SK-N-SH (cell line): ENCODE results near the gene ALAS1.
A peak's percentile ranks its signal among the peaks of the same experiment; 100 is the strongest.

Experiments
- EP300 ChIP-seq, 2 experiments: IDR thresholded peaks; 2 replicates each; pipeline versions ENCODE4 v1.4.0 to v1.6.1; 2012; ENCODE audit warnings: borderline replicate concordance in 1 of 2, low read depth in 1 of 2, low read length in 1 of 2
- MEF2A ChIP-seq: IDR thresholded peaks from 2 replicates; pipeline ENCODE4 v1.4.0; 2012; ENCODE audit warnings: low read depth, borderline replicate concordance
- MXI1 ChIP-seq: IDR thresholded peaks from 2 replicates; pipeline ENCODE4 v1.6.1; 2012; ENCODE audit warnings: mild to moderate bottlenecking, low read depth, low read length, improper control_type of control experiment
- POLR2AphosphoS5 ChIP-seq: IDR thresholded peaks from 2 replicates; pipeline ENCODE4 v1.6.1; 2012; ENCODE audit warnings: low read depth, low read length
- RCOR1 ChIP-seq: fragments of 150-350 bp; IDR thresholded peaks from 2 replicates; pipeline ENCODE4 v1.6.1; 2017; ENCODE audit warnings: antibody characterized with exemption, low read length
- SIN3A ChIP-seq: IDR thresholded peaks from 2 replicates; pipeline ENCODE4 v1.6.1; 2012; ENCODE audit warnings: low read depth, mild to moderate bottlenecking, low read length, moderate library complexity, borderline replicate concordance
- TAF1 ChIP-seq: IDR thresholded peaks from 2 replicates; pipeline ENCODE4 v1.6.1; 2012; ENCODE audit warnings: low read depth, mild to moderate bottlenecking, low read length, moderate library complexity, borderline replicate concordance
- TF ChIP-seq, protein P1 (sequence below): fragments of 200-600 bp; sonication (generic); IDR thresholded peaks from 2 replicates; pipeline ENCODE4 v1.6.1; 2017; ENCODE audit warnings: antibody characterized with exemption, mild to moderate bottlenecking, moderate library complexity
- TF ChIP-seq, protein P2 (sequence below): IDR thresholded peaks from 2 replicates; pipeline ENCODE4 v1.4.0; 2012; ENCODE audit warnings: low read depth, borderline replicate concordance

DNA sequence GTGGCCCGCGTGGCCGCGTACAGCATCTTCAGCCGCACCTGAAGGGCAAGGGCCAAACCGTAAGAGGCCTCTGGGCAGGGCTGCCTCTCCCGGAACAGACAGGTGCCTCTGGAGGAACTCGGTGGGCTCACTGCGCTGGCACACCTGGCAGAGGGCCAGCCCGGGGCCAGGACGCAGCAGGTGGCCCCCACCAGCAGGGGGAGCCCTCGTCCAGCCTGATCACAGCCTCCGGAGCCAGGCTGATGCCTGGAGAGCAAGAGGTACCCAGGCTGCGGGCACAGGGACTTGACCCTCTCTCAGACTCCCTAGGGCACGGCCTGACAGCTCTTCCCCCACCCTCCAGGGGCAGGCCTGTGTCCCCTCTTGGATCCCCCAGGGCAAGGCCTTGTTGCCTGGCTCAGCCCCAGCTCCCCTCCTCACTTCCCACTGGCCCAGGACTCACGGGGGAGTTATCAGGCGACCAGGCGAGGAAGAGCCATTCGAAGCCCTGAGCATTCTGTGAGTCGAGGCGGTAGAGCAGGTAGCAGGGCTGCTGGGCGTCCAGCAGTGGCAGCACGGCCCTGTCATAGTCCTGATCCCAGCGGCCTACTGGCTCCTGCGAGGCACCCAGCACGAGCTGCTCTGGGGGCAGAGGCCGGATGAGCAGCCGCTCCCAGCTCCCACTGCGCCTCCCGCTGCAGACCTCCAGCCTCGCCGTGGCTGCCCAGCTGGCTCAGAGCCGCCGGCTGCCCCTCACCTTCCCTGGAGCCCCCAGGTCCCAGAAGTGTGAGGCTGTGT is 33.7 kb downstream of the ALAS1 start:
- TF ChIP-seq SIN3A (no peak), MXI1 (no peak), MEF2A (no peak), TAF1 (no peak), POLR2AphosphoS5 (no peak), EP300 (IDR thresholded peaks at IDR 0.05; ENCODE audit: borderline replicate concordance in 1 of 2, low read depth in 1 of 2, low read length in 1 of 2) (no peak), RCOR1 (no peak)
- TF ChIP-seq, protein P1, sequence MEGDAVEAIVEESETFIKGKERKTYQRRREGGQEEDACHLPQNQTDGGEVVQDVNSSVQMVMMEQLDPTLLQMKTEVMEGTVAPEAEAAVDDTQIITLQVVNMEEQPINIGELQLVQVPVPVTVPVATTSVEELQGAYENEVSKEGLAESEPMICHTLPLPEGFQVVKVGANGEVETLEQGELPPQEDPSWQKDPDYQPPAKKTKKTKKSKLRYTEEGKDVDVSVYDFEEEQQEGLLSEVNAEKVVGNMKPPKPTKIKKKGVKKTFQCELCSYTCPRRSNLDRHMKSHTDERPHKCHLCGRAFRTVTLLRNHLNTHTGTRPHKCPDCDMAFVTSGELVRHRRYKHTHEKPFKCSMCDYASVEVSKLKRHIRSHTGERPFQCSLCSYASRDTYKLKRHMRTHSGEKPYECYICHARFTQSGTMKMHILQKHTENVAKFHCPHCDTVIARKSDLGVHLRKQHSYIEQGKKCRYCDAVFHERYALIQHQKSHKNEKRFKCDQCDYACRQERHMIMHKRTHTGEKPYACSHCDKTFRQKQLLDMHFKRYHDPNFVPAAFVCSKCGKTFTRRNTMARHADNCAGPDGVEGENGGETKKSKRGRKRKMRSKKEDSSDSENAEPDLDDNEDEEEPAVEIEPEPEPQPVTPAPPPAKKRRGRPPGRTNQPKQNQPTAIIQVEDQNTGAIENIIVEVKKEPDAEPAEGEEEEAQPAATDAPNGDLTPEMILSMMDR = peak; percentile 75
- TF ChIP-seq, protein P2, sequence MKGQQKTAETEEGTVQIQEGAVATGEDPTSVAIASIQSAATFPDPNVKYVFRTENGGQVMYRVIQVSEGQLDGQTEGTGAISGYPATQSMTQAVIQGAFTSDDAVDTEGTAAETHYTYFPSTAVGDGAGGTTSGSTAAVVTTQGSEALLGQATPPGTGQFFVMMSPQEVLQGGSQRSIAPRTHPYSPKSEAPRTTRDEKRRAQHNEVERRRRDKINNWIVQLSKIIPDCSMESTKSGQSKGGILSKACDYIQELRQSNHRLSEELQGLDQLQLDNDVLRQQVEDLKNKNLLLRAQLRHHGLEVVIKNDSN = no peak
